ENCODE results near the gene RFX6.

Gene RFX6

GRCh38 chr6:116922853-116923548 is 46.0 kb downstream of the RFX6 start:
- Histone ChIP-seq H3K9ac (ENCODE audit: low read depth, low read length) (no peak overlapping the region), H3K4me3 (ENCODE audit: low read depth, low read length) (no peak overlapping the region)

GRCh38 chr6:116924245-116924644 is 47.2 kb downstream of the RFX6 start:
- no peak overlapping the region for H3K4me3 ChIP-seq (ENCODE audit: low read depth, low read length)
- no peaks in the 10 kb centered on the region for H3K9me3 ChIP-seq (ENCODE audit: control insufficient read depth, insufficient read depth, low read length)
- H3K9ac ChIP-seq (ENCODE audit: low read depth, low read length): no peak overlapping the region
- no peaks in the 10 kb centered on the region for H3K27me3 ChIP-seq (ENCODE audit: control insufficient read depth, insufficient read depth, low read length)
- H3K4me1 ChIP-seq (ENCODE audit: control insufficient read depth, insufficient read depth, low read length): no peaks in the 10 kb centered on the region
- H3K36me3 ChIP-seq (ENCODE audit: control insufficient read depth, insufficient read depth, low read length): no peaks in the 10 kb centered on the region

More at GRCh38 chr6:116922853-116923548, 46.0 kb downstream of the RFX6 start:
- no peaks in the 10 kb centered on the region for H3K36me3 ChIP-seq (ENCODE audit: control insufficient read depth, insufficient read depth, low read length)
- H3K9me3 ChIP-seq (ENCODE audit: control insufficient read depth, insufficient read depth, low read length): no peaks in the 10 kb centered on the region
- H3K27me3 ChIP-seq (ENCODE audit: control insufficient read depth, insufficient read depth, low read length): no peaks in the 10 kb centered on the region
- no peaks in the 10 kb centered on the region for H3K4me1 ChIP-seq (ENCODE audit: control insufficient read depth, insufficient read depth, low read length)

- Histone ChIP-seq H3K9ac (ENCODE audit: low read depth, low read length) (no peak overlapping the region), H3K4me3 (ENCODE audit: low read depth, low read length) (no peak overlapping the region), H3K27me3 (ENCODE audit: control insufficient read depth, insufficient read depth, low read length) (no peaks in the 10 kb centered on the region), H3K9me3 (ENCODE audit: control insufficient read depth, insufficient read depth, low read length) (no peaks in the 10 kb centered on the region), H3K4me1 (ENCODE audit: control insufficient read depth, insufficient read depth, low read length) (no peaks in the 10 kb centered on the region), H3K36me3 (ENCODE audit: control insufficient read depth, insufficient read depth, low read length) (no peaks in the 10 kb centered on the region)
Observed at GRCh38 chr6:116925088-116925794, 48.2 kb downstream of the RFX6 start.

GRCh38 chr6:116928677-116929076 is 51.6 kb downstream of the RFX6 start:
- no peaks in the 10 kb centered on the region for H3K36me3 ChIP-seq (ENCODE audit: control insufficient read depth, insufficient read depth, low read length)
- H3K27me3 ChIP-seq (ENCODE audit: control insufficient read depth, insufficient read depth, low read length): no peaks in the 10 kb centered on the region
- H3K4me1 ChIP-seq (ENCODE audit: control insufficient read depth, insufficient read depth, low read length): no peaks in the 10 kb centered on the region
- no peaks in the 10 kb centered on the region for H3K9me3 ChIP-seq (ENCODE audit: control insufficient read depth, insufficient read depth, low read length)
- H3K4me3 ChIP-seq (ENCODE audit: low read depth, low read length): no peak overlapping the region
- H3K9ac ChIP-seq (ENCODE audit: low read depth, low read length): no peak overlapping the region

- Histone ChIP-seq H3K4me1 (ENCODE audit: control insufficient read depth, insufficient read depth, low read length) (no peaks in the 10 kb centered on the region), H3K27me3 (ENCODE audit: control insufficient read depth, insufficient read depth, low read length) (no peaks in the 10 kb centered on the region), H3K9me3 (ENCODE audit: control insufficient read depth, insufficient read depth, low read length) (no peaks in the 10 kb centered on the region), H3K36me3 (ENCODE audit: control insufficient read depth, insufficient read depth, low read length) (no peaks in the 10 kb centered on the region), H3K9ac (ENCODE audit: low read depth, low read length) (no peak overlapping the region), H3K4me3 (ENCODE audit: low read depth, low read length) (no peak overlapping the region)
Observed at GRCh38 chr6:116929825-116930224, 52.8 kb downstream of the RFX6 start.

GRCh38 chr6:116931456-116931855 is 54.4 kb downstream of the RFX6 start:
- Histone ChIP-seq H3K36me3 (ENCODE audit: control insufficient read depth, insufficient read depth, low read length) (no peaks in the 10 kb centered on the region), H3K4me1 (ENCODE audit: control insufficient read depth, insufficient read depth, low read length) (no peaks in the 10 kb centered on the region), H3K9ac (ENCODE audit: low read depth, low read length) (no peak overlapping the region), H3K27me3 (ENCODE audit: control insufficient read depth, insufficient read depth, low read length) (no peaks in the 10 kb centered on the region), H3K4me3 (ENCODE audit: low read depth, low read length) (no peak overlapping the region), H3K9me3 (ENCODE audit: control insufficient read depth, insufficient read depth, low read length) (no peaks in the 10 kb centered on the region)

- no peak overlapping the region for H3K9ac ChIP-seq (ENCODE audit: low read depth, low read length)
- no peaks in the 10 kb centered on the region for H3K4me1 ChIP-seq (ENCODE audit: control insufficient read depth, insufficient read depth, low read length)
- H3K27me3 ChIP-seq (ENCODE audit: control insufficient read depth, insufficient read depth, low read length): no peaks in the 10 kb centered on the region
- no peak overlapping the region for H3K4me3 ChIP-seq (ENCODE audit: low read depth, low read length)
- H3K9me3 ChIP-seq (ENCODE audit: control insufficient read depth, insufficient read depth, low read length): no peaks in the 10 kb centered on the region
- no peaks in the 10 kb centered on the region for H3K36me3 ChIP-seq (ENCODE audit: control insufficient read depth, insufficient read depth, low read length)
Observed at GRCh38 chr6:116932496-116932895, 55.5 kb downstream of the RFX6 start.

GRCh38 chr6:116933485-116933884 is 56.4 kb downstream of the RFX6 start:
- H3K4me3 ChIP-seq (ENCODE audit: low read depth, low read length): no peak overlapping the region
- H3K36me3 ChIP-seq (ENCODE audit: control insufficient read depth, insufficient read depth, low read length): no peaks in the 10 kb centered on the region
- H3K9ac ChIP-seq (ENCODE audit: low read depth, low read length): no peak overlapping the region
- no peaks in the 10 kb centered on the region for H3K4me1 ChIP-seq (ENCODE audit: control insufficient read depth, insufficient read depth, low read length)
- no peaks in the 10 kb centered on the region for H3K9me3 ChIP-seq (ENCODE audit: control insufficient read depth, insufficient read depth, low read length)
- H3K27me3 ChIP-seq (ENCODE audit: control insufficient read depth, insufficient read depth, low read length): no peaks in the 10 kb centered on the region

- Histone ChIP-seq H3K27me3 (ENCODE audit: control insufficient read depth, insufficient read depth, low read length) (no peaks in the 10 kb centered on the region), H3K4me1 (ENCODE audit: control insufficient read depth, insufficient read depth, low read length) (no peaks in the 10 kb centered on the region), H3K4me3 (ENCODE audit: low read depth, low read length) (no peak overlapping the region), H3K36me3 (ENCODE audit: control insufficient read depth, insufficient read depth, low read length) (no peaks in the 10 kb centered on the region), H3K9me3 (ENCODE audit: control insufficient read depth, insufficient read depth, low read length) (no peaks in the 10 kb centered on the region), H3K9ac (ENCODE audit: low read depth, low read length) (no peak overlapping the region)
Observed at GRCh38 chr6:116938305-116938704, 61.3 kb downstream of the RFX6 start.

GRCh38 chr6:116941727-116942126 is 64.7 kb downstream of the RFX6 start:
- no peaks in the 10 kb centered on the region for H3K4me1 ChIP-seq (ENCODE audit: control insufficient read depth, insufficient read depth, low read length)
- no peak overlapping the region for H3K4me3 ChIP-seq (ENCODE audit: low read depth, low read length)
- H3K27me3 ChIP-seq (ENCODE audit: control insufficient read depth, insufficient read depth, low read length): no peaks in the 10 kb centered on the region
- no peaks in the 10 kb centered on the region for H3K36me3 ChIP-seq (ENCODE audit: control insufficient read depth, insufficient read depth, low read length)
- H3K9me3 ChIP-seq (ENCODE audit: control insufficient read depth, insufficient read depth, low read length): no peaks in the 10 kb centered on the region
- H3K9ac ChIP-seq (ENCODE audit: low read depth, low read length): no peak overlapping the region

GRCh38 chr6:116945809-116946208 is 68.8 kb downstream of the RFX6 start:
- peaks cover 6% of the 10 kb centered on the region for H3K4me1 ChIP-seq (ENCODE audit: control insufficient read depth, insufficient read depth, low read length)
- H3K9me3 ChIP-seq (ENCODE audit: control insufficient read depth, insufficient read depth, low read length): no peaks in the 10 kb centered on the region
- no peak overlapping the region for H3K4me3 ChIP-seq (ENCODE audit: low read depth, low read length)
- H3K27me3 ChIP-seq (ENCODE audit: control insufficient read depth, insufficient read depth, low read length): no peaks in the 10 kb centered on the region
- H3K36me3 ChIP-seq (ENCODE audit: control insufficient read depth, insufficient read depth, low read length): no peaks in the 10 kb centered on the region
- no peak overlapping the region for H3K9ac ChIP-seq (ENCODE audit: low read depth, low read length)

All from iPS-15b (cell line).